SK-N-SH treated with all-trans-retinoic acid at 6 μM for 48 hours (cell line): Measurements from ENCODE around the gene PLXND1.

Experiments used
- ATAC-seq: fragments of 200-7000 bp; cut with Tn5 transposase; 3 replicates; pipeline ENCODE4 v1.9.1; 2020; ENCODE audit warnings: mild to moderate bottlenecking, moderate library complexity
- ARNTL ChIP-seq: fragments of 450-650 bp; formaldehyde crosslinking; IDR thresholded peaks from 2 replicates; pipeline ENCODE4 v1.5.0; 2020; ENCODE audit warnings: low read depth, mild to moderate bottlenecking, moderate library complexity, borderline replicate concordance
- BACH2 ChIP-seq: fragments of 250-450 bp; sonication (Bioruptor Pico); IDR thresholded peaks from 2 replicates; pipeline ENCODE4 v1.9.0; 2021; ENCODE audit warnings: mild to moderate bottlenecking, borderline replicate concordance
- CREB5 ChIP-seq: fragments of 250-450 bp; sonication (Bioruptor Pico); IDR thresholded peaks from 2 replicates; pipeline ENCODE4 v1.5.1; 2020; ENCODE audit warnings: low read depth, mild to moderate bottlenecking, moderate library complexity
- ESRRG ChIP-seq: fragments of 250-450 bp; sonication (Bioruptor Pico); IDR thresholded peaks from 2 replicates; pipeline ENCODE4 v1.6.1; 2021; ENCODE audit warnings: mild to moderate bottlenecking
- GLIS3 ChIP-seq: fragments of 250-450 bp; sonication (Bioruptor Pico); IDR thresholded peaks from 2 replicates; pipeline ENCODE4 v1.5.0; 2020; ENCODE audit warnings: mild to moderate bottlenecking, moderate library complexity
- ISL1 ChIP-seq: fragments of 250-450 bp; sonication (Bioruptor Pico); IDR thresholded peaks from 2 replicates; pipeline ENCODE4 v2.1.2; 2022; ENCODE audit warnings: mild to moderate bottlenecking, moderate library complexity
- OSR1 ChIP-seq: fragments of 250-450 bp; sonication (Bioruptor Pico); IDR thresholded peaks from 2 replicates; pipeline ENCODE4 v1.8.0; 2022; ENCODE audit warnings: moderate library complexity, mild to moderate bottlenecking, inconsistent platforms
- PATZ1 ChIP-seq: fragments of 250-450 bp; sonication (Bioruptor Pico); IDR thresholded peaks from 2 replicates; pipeline ENCODE4 v1.8.0; 2020; ENCODE audit warnings: mild to moderate bottlenecking, moderate library complexity, borderline replicate concordance
- PPARA ChIP-seq: fragments of 250-450 bp; sonication (Bioruptor Pico); IDR thresholded peaks from 2 replicates; pipeline ENCODE4 v1.5.0; 2020; ENCODE audit warnings: mild to moderate bottlenecking, borderline replicate concordance
- RARB ChIP-seq: fragments of 250-450 bp; sonication (Bioruptor Pico); IDR thresholded peaks from 2 replicates; pipeline ENCODE4 v1.8.0; 2021; ENCODE audit warnings: mild to moderate bottlenecking, moderate library complexity
- SNAI2 ChIP-seq: fragments of 250-450 bp; sonication (Bioruptor Pico); IDR thresholded peaks from 2 replicates; pipeline ENCODE4 v1.5.0; 2020; ENCODE audit warnings: mild to moderate bottlenecking, moderate library complexity
- TCF4 ChIP-seq: fragments of 250-450 bp; sonication (Bioruptor Pico); IDR thresholded peaks from 2 replicates; pipeline ENCODE4 v1.8.0; 2021; ENCODE audit warnings: mild to moderate bottlenecking, moderate library complexity, borderline replicate concordance
- TOX ChIP-seq: fragments of 250-450 bp; sonication (Bioruptor Pico); IDR thresholded peaks from 2 replicates; pipeline ENCODE4 v1.8.0; 2021; ENCODE audit warnings: mild to moderate bottlenecking, moderate library complexity, borderline replicate concordance
- TSHZ2 ChIP-seq: fragments of 250-450 bp; sonication (Bioruptor Pico); IDR thresholded peaks from 2 replicates; pipeline ENCODE4 v1.5.0; 2020; ENCODE audit warnings: mild to moderate bottlenecking, moderate library complexity
- ZC3H10 ChIP-seq: fragments of 250-450 bp; sonication (Bioruptor Pico); IDR thresholded peaks from 2 replicates; pipeline ENCODE4 v1.5.1; 2021; ENCODE audit warnings: mild to moderate bottlenecking, moderate library complexity
- ZFP3 ChIP-seq: fragments of 250-450 bp; sonication (Bioruptor Pico); IDR thresholded peaks from 2 replicates; pipeline ENCODE4 v1.5.0; 2020; ENCODE audit warnings: mild to moderate bottlenecking, moderate library complexity
- ZFP30 ChIP-seq: fragments of 450-650 bp; formaldehyde crosslinking; IDR thresholded peaks from 2 replicates; pipeline ENCODE4 v1.5.0; 2022; ENCODE audit warnings: mild to moderate bottlenecking, moderate library complexity
- ZNF565 ChIP-seq: fragments of 450-650 bp; formaldehyde crosslinking; conservative IDR thresholded peaks from 2 replicates; pipeline ENCODE4 v1.5.0; 2020; ENCODE audit warnings: low read depth, mild to moderate bottlenecking, moderate library complexity
- ZNF70 ChIP-seq: fragments of 450-650 bp; formaldehyde crosslinking; IDR thresholded peaks from 2 replicates; pipeline ENCODE4 v1.5.0; 2020; ENCODE audit warnings: mild to moderate bottlenecking, moderate library complexity
- ZNF8 ChIP-seq: fragments of 450-650 bp; formaldehyde crosslinking; IDR thresholded peaks from 2 replicates; pipeline ENCODE4 v1.5.0; 2020; ENCODE audit warnings: mild to moderate bottlenecking, moderate library complexity
- TF ChIP-seq, protein P1 (sequence below): fragments of 250-450 bp; sonication (Bioruptor Pico); IDR thresholded peaks from 2 replicates; pipeline ENCODE4 v1.5.1; 2021; ENCODE audit warnings: mild to moderate bottlenecking, moderate library complexity
- TF ChIP-seq, protein P2 (sequence below): fragments of 250-450 bp; sonication (Bioruptor Pico); IDR thresholded peaks from 2 replicates; pipeline ENCODE4 v1.8.0; 2021; ENCODE audit warnings: low read depth, mild to moderate bottlenecking, moderate library complexity, borderline replicate concordance

The PLXND1 gene

GRCh38 chr3:129558081-129558771 lies 48.2 kb downstream of the PLXND1 start:
- TF ChIP-seq ESRRG (CRISPR knock-in tag) (no peak), RARB (no peak), ZFP30 (no peak)
- no peak for ATAC-seq

- ATAC-seq = no peak
- no peak for TF ChIP-seq SNAI2 (CRISPR knock-in tag)
- no peak for TF ChIP-seq GLIS3 (CRISPR knock-in tag)
- no peak for TF ChIP-seq ZFP30
Measured at GRCh38 chr3:129557548-129557894, 49.0 kb downstream of the PLXND1 start.

GRCh38 chr3:129556890-129557547 lies 49.5 kb downstream of the PLXND1 start:
- TF ChIP-seq BACH2 (no peak), ESRRG (CRISPR knock-in tag) (no peak), ZFP3 (CRISPR knock-in tag) (no peak), ZNF8 (CRISPR knock-in tag) (no peak), TOX (CRISPR knock-in tag) (no peak), OSR1 (CRISPR knock-in tag) (no peak), ARNTL (CRISPR knock-in tag) (no peak), ZNF70 (CRISPR knock-in tag) (no peak)
- ATAC-seq = no peak

DNA sequence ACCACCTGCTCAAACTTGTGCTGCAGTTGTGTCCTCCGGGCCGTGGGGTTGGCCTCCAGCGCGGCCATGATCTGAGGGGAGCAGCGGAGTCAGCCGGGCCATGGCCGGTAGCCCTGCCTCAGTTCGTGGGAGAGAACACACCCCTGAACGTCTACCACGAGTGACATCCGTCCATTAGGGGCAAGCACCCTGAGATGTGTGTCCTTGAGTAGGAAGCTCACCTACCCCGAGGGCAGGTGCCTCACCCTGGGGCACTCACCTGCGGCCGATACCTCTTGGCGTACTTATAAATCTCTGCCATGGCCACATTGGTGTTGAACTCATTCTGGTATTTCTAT lies 50.1 kb downstream of the PLXND1 start:
- ATAC-seq = no peak
- TF ChIP-seq ISL1 (no peak), ZC3H10 (CRISPR knock-in tag) (no peak), ZFP3 (CRISPR knock-in tag) (no peak), ZNF565 (CRISPR knock-in tag) (no peak), PPARA (CRISPR knock-in tag) (no peak)
- TF ChIP-seq, protein P1, sequence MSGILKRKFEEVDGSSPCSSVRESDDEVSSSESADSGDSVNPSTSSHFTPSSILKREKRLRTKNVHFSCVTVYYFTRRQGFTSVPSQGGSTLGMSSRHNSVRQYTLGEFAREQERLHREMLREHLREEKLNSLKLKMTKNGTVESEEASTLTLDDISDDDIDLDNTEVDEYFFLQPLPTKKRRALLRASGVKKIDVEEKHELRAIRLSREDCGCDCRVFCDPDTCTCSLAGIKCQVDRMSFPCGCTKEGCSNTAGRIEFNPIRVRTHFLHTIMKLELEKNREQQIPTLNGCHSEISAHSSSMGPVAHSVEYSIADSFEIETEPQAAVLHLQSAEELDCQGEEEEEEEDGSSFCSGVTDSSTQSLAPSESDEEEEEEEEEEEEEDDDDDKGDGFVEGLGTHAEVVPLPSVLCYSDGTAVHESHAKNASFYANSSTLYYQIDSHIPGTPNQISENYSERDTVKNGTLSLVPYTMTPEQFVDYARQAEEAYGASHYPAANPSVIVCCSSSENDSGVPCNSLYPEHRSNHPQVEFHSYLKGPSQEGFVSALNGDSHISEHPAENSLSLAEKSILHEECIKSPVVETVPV = no peak
- TF ChIP-seq, all 23 proteins: peak for 0

GRCh38 chr3:129555616-129556357 lies 50.7 kb downstream of the PLXND1 start:
- TF ChIP-seq, protein P2, sequence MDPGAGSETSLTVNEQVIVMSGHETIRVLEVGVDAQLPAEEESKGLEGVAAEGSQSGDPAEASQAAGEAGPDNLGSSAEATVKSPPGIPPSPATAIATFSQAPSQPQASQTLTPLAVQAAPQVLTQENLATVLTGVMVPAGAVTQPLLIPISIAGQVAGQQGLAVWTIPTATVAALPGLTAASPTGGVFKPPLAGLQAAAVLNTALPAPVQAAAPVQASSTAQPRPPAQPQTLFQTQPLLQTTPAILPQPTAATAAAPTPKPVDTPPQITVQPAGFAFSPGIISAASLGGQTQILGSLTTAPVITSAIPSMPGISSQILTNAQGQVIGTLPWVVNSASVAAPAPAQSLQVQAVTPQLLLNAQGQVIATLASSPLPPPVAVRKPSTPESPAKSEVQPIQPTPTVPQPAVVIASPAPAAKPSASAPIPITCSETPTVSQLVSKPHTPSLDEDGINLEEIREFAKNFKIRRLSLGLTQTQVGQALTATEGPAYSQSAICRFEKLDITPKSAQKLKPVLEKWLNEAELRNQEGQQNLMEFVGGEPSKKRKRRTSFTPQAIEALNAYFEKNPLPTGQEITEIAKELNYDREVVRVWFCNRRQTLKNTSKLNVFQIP (CRISPR knock-in tag) = no peak
- no peak for TF ChIP-seq ARNTL (CRISPR knock-in tag)
- no peak for TF ChIP-seq SNAI2 (CRISPR knock-in tag)
- TF ChIP-seq BACH2 = no peak
- no peak for TF ChIP-seq TOX (CRISPR knock-in tag)
- no peak for TF ChIP-seq ZNF565 (CRISPR knock-in tag)
- no peak for TF ChIP-seq ESRRG (CRISPR knock-in tag)
- TF ChIP-seq ZC3H10 (CRISPR knock-in tag) = no peak
- TF ChIP-seq, protein P1 = no peak
- no peak for TF ChIP-seq GLIS3 (CRISPR knock-in tag)
- TF ChIP-seq ZFP30 = no peak
- TF ChIP-seq TSHZ2 = no peak
- no peak for TF ChIP-seq PATZ1 (CRISPR knock-in tag)
- no peak for TF ChIP-seq CREB5 (CRISPR knock-in tag)
- no peak for TF ChIP-seq TCF4
- no peak for TF ChIP-seq ISL1
- TF ChIP-seq OSR1 (CRISPR knock-in tag) = no peak
- ATAC-seq = no peak
